NCI-H2081 treated with DMSO at 0.1 percent for 48 hours (cell line): ENCODE data around the gene PEX5L.

Experiments used
- DNase-seq: peaks from one replicate; lab custom pipeline; 2025; lab: John Stamatoyannopoulos, UW

PEX5L gene

GRCh38 chr3:179887295-179887943 is 149.3 kb downstream of the PEX5L start:
- DNase-seq, result no peak

- no peak for DNase-seq
These were observed 150.8 kb downstream of the PEX5L start for GRCh38 chr3:179885950-179886349.

DNA sequence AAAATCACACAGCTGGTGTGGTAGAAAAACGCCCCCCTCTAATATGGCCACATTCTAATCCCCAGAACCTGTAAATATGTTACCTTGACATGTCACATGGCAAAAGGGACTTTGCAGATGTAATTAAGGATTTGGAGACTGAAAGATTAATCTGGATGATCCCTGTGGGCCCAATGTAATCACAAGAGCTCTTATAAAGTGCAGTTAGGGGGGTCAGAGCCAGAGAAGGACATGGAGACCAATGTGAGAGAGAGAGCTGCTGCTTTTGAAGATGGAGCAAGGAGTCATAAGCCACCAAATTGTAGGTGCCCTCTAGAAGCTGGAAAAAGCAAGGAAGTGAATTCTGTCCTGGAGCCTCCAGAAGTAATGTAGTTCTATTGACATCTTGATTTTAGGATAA is 152.6 kb downstream of the PEX5L start:
- no peak for DNase-seq

DNA sequence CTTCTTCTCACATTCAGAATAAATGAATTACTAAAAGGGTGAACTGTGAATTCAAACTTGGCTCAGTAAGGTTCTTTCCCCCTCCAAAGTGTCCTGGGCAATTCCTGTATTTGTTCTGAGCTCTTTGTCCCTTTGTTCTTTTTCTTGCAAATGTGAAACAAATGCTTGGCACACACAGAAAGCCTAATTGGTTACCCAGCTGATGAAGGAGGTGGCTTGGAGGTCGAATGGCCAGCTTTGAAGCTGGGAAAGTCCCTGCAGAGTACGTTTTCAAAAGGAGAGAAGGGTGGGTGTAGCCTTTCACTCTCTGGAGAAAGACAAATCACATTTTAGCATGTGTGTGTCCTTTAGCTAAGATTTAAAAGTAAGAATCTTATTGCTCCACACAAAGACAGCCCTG is 154.4 kb downstream of the PEX5L start:
- no peak for DNase-seq

DNA sequence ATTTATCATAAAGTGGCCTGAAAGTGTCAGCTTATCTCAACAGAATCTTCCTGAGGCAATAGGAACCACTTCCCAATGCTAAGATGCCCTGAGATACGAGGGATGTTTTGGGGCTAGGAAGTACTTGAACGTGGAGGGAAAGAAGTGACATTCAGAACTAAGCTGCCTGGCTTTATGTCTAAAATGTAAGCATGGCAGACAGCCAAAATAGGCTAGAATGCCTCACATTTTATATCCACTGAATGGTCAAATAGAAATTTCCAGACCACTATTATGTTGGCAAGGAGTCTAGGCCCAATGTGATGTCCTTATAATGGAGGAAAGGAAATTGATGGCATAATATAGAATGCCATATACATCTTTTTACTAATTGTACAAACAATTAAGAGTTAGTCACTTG is 154.9 kb downstream of the PEX5L start:
- DNase-seq, result no peak

DNA sequence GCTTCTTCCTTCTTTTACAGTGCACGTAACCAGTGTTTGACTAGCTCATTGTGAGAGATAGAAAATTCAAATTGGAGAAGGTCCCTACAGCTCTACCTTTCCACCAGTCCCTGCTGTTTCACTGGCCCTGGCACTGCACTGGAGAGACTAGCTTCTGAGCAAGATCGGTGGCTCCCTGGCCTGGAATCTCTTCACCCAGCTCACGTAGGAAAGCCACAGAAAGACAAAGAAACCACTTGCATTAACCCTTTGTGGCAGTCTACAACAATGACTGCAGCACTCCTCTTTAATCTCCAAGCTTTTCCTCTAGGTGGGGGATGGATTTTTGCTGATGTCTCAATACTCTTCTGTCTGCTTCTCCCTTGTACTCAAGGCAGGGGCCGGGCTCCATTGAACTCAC is 155.9 kb downstream of the PEX5L start:
- no peak for DNase-seq

GRCh38 chr3:179876440-179876839 is 160.3 kb downstream of the PEX5L start:
- DNase-seq, result no peak

- DNase-seq, result no peak
These were observed 163.9 kb downstream of the PEX5L start for GRCh38 chr3:179872842-179873241.

DNA sequence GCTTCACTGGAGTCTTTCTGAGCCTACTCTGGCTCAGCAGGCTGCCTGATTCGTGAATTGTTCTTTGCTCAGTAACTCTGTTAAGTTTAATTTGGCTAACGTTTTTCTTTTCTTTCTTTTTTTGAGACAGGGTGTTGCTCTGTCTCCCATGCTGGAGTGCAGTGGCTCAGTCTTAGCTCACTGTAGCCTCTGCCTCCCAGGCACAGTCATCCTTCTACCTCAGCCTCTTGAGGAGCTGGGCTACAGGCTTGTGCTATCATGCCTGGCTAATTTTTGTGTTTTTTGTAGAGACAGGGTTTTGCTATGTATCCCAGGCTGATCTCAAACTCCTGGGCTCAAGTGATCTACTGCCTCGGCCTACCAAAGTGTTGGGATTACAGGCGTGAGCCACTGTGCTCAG is 165.0 kb downstream of the PEX5L start:
- no peak for DNase-seq

- DNase-seq, result no peak
These were observed 168.0 kb downstream of the PEX5L start for GRCh38 chr3:179868715-179869114.

GRCh38 chr3:179867961-179868360 is 168.8 kb downstream of the PEX5L start:
- no peak for DNase-seq

DNA sequence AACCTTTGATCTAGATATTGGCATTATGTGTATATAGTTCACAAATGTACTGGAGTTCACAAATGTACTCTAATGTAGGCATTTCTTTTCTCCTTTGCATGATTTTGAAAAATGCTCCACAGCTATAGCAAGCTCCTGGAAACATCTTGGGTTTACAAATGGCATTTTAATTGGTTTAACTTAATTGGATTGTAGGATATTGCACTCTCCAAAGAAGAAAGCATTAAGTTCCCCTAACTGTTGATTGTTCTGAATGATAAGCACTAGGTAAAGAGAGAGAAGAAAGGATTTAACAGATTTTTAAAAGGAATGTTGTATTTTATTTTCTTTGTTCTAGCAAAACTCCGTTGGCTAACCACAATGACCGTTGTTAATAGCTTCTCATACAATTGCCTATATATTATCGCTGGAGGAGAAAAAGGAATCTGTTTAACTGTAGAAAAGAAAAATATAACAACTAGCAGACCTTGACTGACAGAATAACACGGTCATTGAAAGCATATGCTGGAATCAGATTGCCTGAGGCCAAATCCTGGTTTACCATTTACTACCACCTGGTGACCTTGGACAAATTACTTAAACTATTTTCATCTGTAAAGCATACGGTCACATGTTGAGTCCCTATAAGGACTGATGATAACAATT is 170.8 kb downstream of the PEX5L start:
- peak; percentile 64 for DNase-seq

DNA sequence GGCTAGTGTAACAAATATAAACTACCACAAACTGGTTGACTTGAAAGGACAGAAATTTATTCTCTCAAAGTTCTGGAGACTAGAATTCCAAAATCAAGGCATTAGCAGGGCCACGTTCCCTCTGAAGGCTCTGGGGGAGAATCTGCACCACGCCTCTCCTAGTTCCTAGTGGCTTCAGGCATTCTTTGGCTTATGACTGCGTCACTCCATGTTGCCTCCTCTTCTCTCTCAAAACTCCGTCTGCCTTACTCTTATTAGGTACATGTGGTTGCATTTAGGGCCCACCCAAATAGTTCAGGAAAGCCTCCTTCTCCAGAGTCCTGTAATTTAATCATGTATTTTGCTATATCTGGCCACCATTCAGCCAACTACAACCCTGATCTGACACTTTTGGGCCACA is 174.8 kb downstream of the PEX5L start:
- no peak for DNase-seq

DNA sequence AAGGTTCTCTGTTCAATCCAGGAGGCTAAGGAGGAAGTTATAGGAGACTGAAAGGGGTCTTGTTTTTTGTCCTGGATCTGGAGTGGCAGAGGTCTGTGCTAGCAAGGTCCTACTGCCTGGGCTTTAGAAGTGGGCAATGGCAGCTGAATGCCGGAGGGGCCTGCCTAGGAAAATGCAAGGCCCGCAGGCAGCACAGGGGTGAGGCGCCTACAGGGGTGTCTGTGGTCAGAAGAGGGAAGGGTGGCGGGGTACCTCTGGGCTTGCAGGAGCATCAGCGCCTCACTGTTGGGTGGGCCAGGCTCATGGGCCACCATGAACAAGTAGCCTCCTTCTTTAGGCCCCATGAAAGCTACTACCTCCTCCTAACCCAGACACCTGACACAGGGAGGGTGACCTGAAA is 175.4 kb downstream of the PEX5L start:
- no peak for DNase-seq

GRCh38 chr3:179860275-179861107 is 176.2 kb downstream of the PEX5L start:
- DNase-seq, result no peak

DNA sequence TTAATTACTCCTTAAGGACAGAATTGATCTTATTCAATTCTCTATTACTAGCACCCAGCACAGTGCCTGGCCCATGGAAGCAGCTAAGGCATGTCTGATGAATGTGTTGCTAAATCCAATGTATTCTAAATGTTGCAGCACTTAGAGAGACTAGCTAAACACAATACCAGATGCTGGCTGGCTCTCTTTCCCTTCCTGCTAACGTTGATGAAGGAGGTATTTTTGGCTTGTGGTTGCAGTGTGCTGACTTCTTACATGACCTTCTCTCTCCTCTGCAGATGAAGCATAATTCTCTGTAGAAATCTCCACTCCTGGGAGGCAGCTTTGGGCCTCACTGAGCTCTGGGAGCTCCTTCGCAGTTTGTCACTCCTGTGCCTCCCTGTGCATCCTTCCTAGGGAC is 183.6 kb downstream of the PEX5L start:
- no peak for DNase-seq

- DNase-seq, result no peak
These were observed 184.4 kb downstream of the PEX5L start for GRCh38 chr3:179852142-179852905.

DNA sequence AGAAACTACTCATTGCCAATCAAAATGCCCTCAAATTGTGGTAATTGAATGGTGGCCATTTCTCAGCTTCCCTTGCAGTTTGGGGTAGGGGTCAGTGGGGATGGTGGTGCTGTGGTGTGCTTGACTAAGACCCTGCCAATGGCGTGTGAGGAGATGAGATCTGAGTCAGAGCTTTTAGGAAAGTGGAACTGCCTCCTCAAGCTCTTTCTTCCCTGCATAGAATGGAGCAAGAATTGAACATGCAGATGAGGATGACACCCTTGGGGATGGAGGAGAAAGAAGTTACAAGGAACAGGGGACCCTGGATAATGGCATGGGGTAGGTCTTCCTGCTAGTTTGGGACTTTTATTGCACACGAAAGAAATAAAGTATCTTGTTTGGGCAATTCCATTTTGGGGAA is 188.0 kb downstream of the PEX5L start:
- DNase-seq, result no peak

DNA sequence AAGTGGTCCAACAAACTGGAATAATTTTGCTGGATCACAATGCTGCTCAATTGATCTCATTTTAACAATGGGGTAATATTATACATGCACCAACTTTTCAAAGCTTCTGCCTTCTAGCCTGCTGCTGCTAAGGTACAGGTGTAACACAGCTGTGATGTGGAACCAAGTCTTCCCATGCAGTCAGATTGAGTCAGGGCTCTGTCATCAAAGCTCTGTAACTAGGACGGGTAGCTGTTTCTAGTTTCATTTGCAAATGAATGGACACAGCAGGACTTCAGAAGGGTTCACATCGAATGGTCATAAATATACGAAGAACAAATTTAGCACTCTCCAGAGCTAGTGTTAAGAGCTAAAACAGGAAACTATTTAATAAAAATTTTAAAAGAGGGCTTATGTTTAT is 194.7 kb downstream of the PEX5L start:
- DNase-seq, result no peak

DNA sequence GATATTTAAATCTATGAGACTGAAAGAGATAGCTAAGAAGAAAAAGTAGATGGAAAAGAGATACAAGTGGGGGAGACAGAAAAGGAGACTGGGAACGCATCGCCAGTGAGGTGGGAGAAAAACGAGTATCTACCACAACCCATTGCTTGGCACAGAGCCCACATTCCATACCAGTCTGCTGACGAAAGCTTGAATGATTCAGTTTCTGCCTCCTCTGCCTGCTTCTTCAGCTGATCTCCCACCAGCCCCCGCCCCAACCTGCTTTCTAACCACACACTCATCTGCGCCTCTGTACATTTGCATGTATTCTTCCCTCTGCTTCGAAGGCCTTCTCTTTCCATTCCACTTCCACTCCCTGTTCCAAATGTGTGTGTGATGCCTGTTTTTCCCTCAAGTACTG is 195.8 kb downstream of the PEX5L start:
- no peak for DNase-seq

DNA sequence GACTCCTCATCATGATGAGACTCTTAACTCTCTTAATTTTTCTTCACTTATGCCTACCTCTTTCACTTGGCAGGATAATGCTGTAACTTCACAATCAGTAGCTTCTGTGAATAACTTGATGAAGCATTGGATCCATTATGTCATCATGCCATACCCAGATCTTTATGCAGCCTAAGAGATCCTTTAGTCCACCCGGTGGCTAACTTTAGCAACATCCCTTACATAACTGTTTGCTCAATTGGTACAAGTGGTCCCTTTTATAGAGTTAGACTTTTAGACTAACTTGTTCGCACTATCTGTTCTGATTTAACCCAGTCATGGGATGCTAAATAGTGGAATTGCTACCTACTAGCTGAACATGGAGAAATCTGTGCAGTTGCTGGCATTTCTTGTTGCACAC is 199.4 kb downstream of the PEX5L start:
- DNase-seq, result no peak

- DNase-seq, result no peak
These were observed 203.4 kb downstream of the PEX5L start for GRCh38 chr3:179833294-179833693.
